Measurements from ENCODE around the gene SMIM33. TPM values are rescaled to one million over a fixed set of nuclear protein-coding genes. Genes with fewer than 3 reads are reported as not detected.
"Not testable (repeated sequence)": the region's sequence is repeated elsewhere in the genome, so short reads cannot be mapped to it uniquely, and the experiment has no call there.

The SMIM33 gene
- total RNA-seq, 1 experiment from 2014 or later = not detected

- ChIA-PET CTCF (interaction anchor here (0.6 to 8.4 kb wide), 35 partner anchors 9 to 1063 kb away, joined by 3 to 208 read pairs (median 4); partner anchors contain the start of genes DNAJC18, ECSCR, SPATA24 and STING1), POLR2A (interaction anchor here (0.5 to 1.1 kb wide), 5 partner anchors 74 to 171 kb away, joined by 3 to 7 read pairs (median 3); partner anchors contain the start of genes CXXC5 and DNAJC18)
- TF ChIP-seq USF2 (CRISPR knock-in tag; IDR thresholded peaks at IDR 0.05) = peak; percentile 86
- TF ChIP-seq CTCF (IDR thresholded peaks at IDR 0.05) = peak; percentile 56
- TF ChIP-seq USF1 (CRISPR knock-in tag; IDR thresholded peaks at IDR 0.05) = peak; percentile 84
- TF ChIP-seq MAX (CRISPR knock-in tag; IDR thresholded peaks at IDR 0.05) = peak; percentile 55; the same call in 1 of the 2 replicates
- DNase-seq (ENCODE audit: low spot score) (peak; percentile 84), ATAC-seq (peak; percentile 79)
- H3K4me3 Mint-ChIP-seq; H3K27ac Mint-ChIP-seq; H3K27me3 Mint-ChIP-seq (ENCODE audit: low read depth): not testable (repeated sequence)
- peaks cover 12% of the 10 kb centered on the region for H3K4me1 Mint-ChIP-seq
- peaks cover 14% of the 10 kb centered on the region for H3K9me3 Mint-ChIP-seq
- H3K36me3 Mint-ChIP-seq = peaks cover 11% of the 10 kb centered on the region
These were observed 42.6 kb downstream of the SMIM33 start for GRCh38 chr5:139513434-139513833.

GRCh38 chr5:139513852-139514485, 43.2 kb downstream of the SMIM33 start:
- Mint-ChIP-seq H3K4me3 (no peak overlapping the region), H3K27ac (no peak overlapping the region; the same call in 1 of the 2 replicates), H3K9me3 (peaks cover 14% of the 10 kb centered on the region), H3K27me3 (ENCODE audit: low read depth) (peaks cover 10% of the 10 kb centered on the region), H3K36me3 (peaks cover 11% of the 10 kb centered on the region), H3K4me1 (peaks cover 17% of the 10 kb centered on the region)
- no peak for ATAC-seq
- POLR2A ChIA-PET = interaction anchor here (0.5 to 1.1 kb wide), 5 partner anchors 74 to 172 kb away, joined by 3 to 7 read pairs (median 3); partner anchors contain the start of genes CXXC5 and DNAJC18
- DNase-seq (ENCODE audit: low spot score) = no peak
- TF ChIP-seq RELA (CRISPR knock-in tag; IDR thresholded peaks at IDR 0.05; ENCODE audit: borderline replicate concordance) = no peak
- TF ChIP-seq JAZF1 (CRISPR knock-in tag; IDR thresholded peaks at IDR 0.05) = no peak
- TF ChIP-seq ATF3 (CRISPR knock-in tag; conservative IDR thresholded peaks at IDR 0.05) = no peak
- no peak for TF ChIP-seq ZNF281 (CRISPR knock-in tag; IDR thresholded peaks at IDR 0.05)
- no peak for TF ChIP-seq GRHL2 (CRISPR knock-in tag; IDR thresholded peaks at IDR 0.05; ENCODE audit: insufficient replicate concordance, severe bottlenecking)
- TF ChIP-seq HMGXB4 (CRISPR knock-in tag; IDR thresholded peaks at IDR 0.05) = no peak
- CTCF ChIA-PET = interaction anchor here (0.6 to 8.4 kb wide), 34 partner anchors 8 to 1064 kb away, joined by 3 to 208 read pairs (median 4); partner anchors contain the start of genes DNAJC18, ECSCR, SPATA24 and STING1
